Brain pericyte (primary cell): ENCODE results near the gene NOL4L.

Source experiments
- DNase-seq: peaks from one replicate; pipeline ENCODE4 v3.0.0-alpha.2; 2012; ENCODE audit warnings: low read depth, low spot score

Gene NOL4L

GRCh38 chr20:32576560-32576959, 8.6 kb downstream of the NOL4L start:
- no peak for DNase-seq

- no peak for DNase-seq
These were observed 9.3 kb downstream of the NOL4L start for GRCh38 chr20:32575805-32576204.

GRCh38 chr20:32575227-32575581, 9.9 kb downstream of the NOL4L start:
- no peak for DNase-seq

- peak; percentile 92 for DNase-seq
These were observed 10.6 kb downstream of the NOL4L start for GRCh38 chr20:32574296-32575226.

GRCh38 chr20:32573167-32573851, 11.8 kb downstream of the NOL4L start:
- no peak for DNase-seq

GRCh38 chr20:32572271-32572968, 12.7 kb downstream of the NOL4L start:
- DNase-seq, result no peak

GRCh38 chr20:32571566-32571965, 13.6 kb downstream of the NOL4L start:
- no peak for DNase-seq

- peak; percentile 49 for DNase-seq
These were observed 14.5 kb downstream of the NOL4L start for GRCh38 chr20:32570401-32571190.

- DNase-seq, result no peak
These were observed 15.5 kb downstream of the NOL4L start for GRCh38 chr20:32569380-32570305.

- DNase-seq, result no peak
These were observed 16.1 kb downstream of the NOL4L start for GRCh38 chr20:32569018-32569379.

GRCh38 chr20:32567384-32568178, 17.6 kb downstream of the NOL4L start:
- no peak for DNase-seq

GRCh38 chr20:32566379-32567374, 18.5 kb downstream of the NOL4L start:
- DNase-seq, result no peak

GRCh38 chr20:32565735-32566032, 19.4 kb downstream of the NOL4L start:
- no peak for DNase-seq

GRCh38 chr20:32564921-32565734, 20.0 kb downstream of the NOL4L start:
- no peak for DNase-seq

- no peak for DNase-seq
These were observed 20.7 kb downstream of the NOL4L start for GRCh38 chr20:32564440-32564839.

- no peak for DNase-seq
These were observed 21.5 kb downstream of the NOL4L start for GRCh38 chr20:32563311-32564272.

GRCh38 chr20:32562495-32562911, 22.6 kb downstream of the NOL4L start:
- DNase-seq, result no peak
